GM21723 (cell line): ENCODE measurements around the gene PNPLA7.
A peak's percentile ranks its signal among the peaks of the same experiment; 100 is the strongest.
"Not testable (repeated sequence)": the region's sequence is repeated elsewhere in the genome, so short reads cannot be mapped to it uniquely, and the experiment has no call there.

ENCODE experiments used
- ATAC-seq: cut with Tn5 transposase; IDR thresholded peaks from one replicate; pipeline ENCODE4 v1.9.1; 2021; ENCODE audit warnings: mild to moderate bottlenecking, moderate library complexity; ENCODE audit not compliant: unreplicated experiment

Gene PNPLA7

GRCh38 chr9:137426018-137426681 is 124.1 kb downstream of the PNPLA7 start:
- no peak for ATAC-seq

GRCh38 chr9:137423514-137424291 is 126.5 kb downstream of the PNPLA7 start:
- peak; percentile 21 for ATAC-seq

- peak; percentile 75 for ATAC-seq
These were observed 127.3 kb downstream of the PNPLA7 start, which contains the start of the genes EXD3 and NOXA1 for GRCh38 chr9:137422604-137423513. TSS of gene EXD3 (minus strand) at chr9:137423162. CDS start at chr9:137395357, 27,805 bp downstream. TSS of gene NOXA1 (plus strand) at chr9:137423393. CDS start at chr9:137423530, 137 bp downstream.

GRCh38 chr9:137421838-137422603 is 128.2 kb downstream of the PNPLA7 start:
- ATAC-seq, result no peak

GRCh38 chr9:137417161-137418021 is 132.8 kb downstream of the PNPLA7 start:
- ATAC-seq, result no peak

GRCh38 chr9:137416563-137417151 is 133.5 kb downstream of the PNPLA7 start:
- no peak for ATAC-seq

GRCh38 chr9:137416006-137416562 is 134.1 kb downstream of the PNPLA7 start:
- ATAC-seq, result no peak

- ATAC-seq, result no peak
These were observed 134.8 kb downstream of the PNPLA7 start for GRCh38 chr9:137415451-137415850.

GRCh38 chr9:137412431-137412830 is 137.8 kb downstream of the PNPLA7 start:
- ATAC-seq, result no peak

- no peak for ATAC-seq
These were observed 138.4 kb downstream of the PNPLA7 start for GRCh38 chr9:137411645-137412380.

- no peak for ATAC-seq
These were observed 138.9 kb downstream of the PNPLA7 start for GRCh38 chr9:137411260-137411644.

GRCh38 chr9:137410891-137411249 is 139.3 kb downstream of the PNPLA7 start:
- ATAC-seq, result no peak

GRCh38 chr9:137410236-137410890 is 139.8 kb downstream of the PNPLA7 start:
- ATAC-seq, result not testable (repeated sequence)
